Umbilical cord (tissue), 2 donors: ENCODE results near the gene HMCN1. TPM values are rescaled to one million over a fixed set of nuclear protein-coding genes. Genes with fewer than 3 reads are reported as not detected.
"Not testable (repeated sequence)": the region's sequence is repeated elsewhere in the genome, so short reads cannot be mapped to it uniquely, and the experiment has no call there.

Source experiments
- DNase-seq: peaks from one replicate; pipeline ENCODE4 v3.0.0-alpha.2; 2015; ENCODE audit warnings: low spot score
- total RNA-seq: library from RNA; depleted of rRNA; stranded (reverse); fragments of >200 nt; gene quantifications from one replicate; pipeline ENCODE4 v1.2.3, GENCODE V29; 2014; ENCODE audit warnings: low replicate concordance; ENCODE audit not compliant: insufficient read depth

The HMCN1 gene
- total RNA-seq, 1 donor from 2014 or later, result 29.6 TPM

GRCh38 chr1:186193224-186193623 is 459.0 kb downstream of the HMCN1 start:
- DNase-seq, result no peak

DNA sequence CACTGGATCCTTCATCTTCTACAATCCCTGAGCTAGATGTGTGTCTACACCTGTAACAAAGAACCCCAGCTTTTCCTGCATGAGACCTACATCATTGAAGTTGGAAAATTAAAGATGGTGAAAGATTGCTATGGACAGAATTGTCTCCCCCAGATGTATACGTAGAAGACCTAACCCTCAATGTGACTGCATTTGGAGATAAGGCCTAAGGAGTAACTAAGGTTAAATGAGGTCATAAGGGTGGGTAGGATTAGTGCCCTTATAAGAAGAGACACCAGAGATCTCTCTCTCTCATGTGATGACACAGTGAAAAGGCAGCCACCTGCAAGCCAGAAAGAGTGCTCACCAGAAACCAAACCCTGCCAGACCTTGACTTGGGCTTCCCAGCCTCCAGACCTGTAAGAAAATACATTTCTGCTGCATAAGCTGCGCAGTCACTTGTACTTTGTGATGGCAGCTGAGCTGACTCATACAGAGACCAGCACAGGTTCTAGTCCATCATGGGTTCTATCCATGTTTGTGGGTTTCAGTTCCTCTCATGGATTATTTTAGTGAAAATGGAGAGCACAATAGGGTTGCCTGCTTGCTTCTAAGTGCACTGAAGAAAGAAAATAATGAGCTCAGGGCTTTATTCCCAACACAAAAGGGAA is 460.0 kb downstream of the HMCN1 start:
- DNase-seq, result no peak

DNA sequence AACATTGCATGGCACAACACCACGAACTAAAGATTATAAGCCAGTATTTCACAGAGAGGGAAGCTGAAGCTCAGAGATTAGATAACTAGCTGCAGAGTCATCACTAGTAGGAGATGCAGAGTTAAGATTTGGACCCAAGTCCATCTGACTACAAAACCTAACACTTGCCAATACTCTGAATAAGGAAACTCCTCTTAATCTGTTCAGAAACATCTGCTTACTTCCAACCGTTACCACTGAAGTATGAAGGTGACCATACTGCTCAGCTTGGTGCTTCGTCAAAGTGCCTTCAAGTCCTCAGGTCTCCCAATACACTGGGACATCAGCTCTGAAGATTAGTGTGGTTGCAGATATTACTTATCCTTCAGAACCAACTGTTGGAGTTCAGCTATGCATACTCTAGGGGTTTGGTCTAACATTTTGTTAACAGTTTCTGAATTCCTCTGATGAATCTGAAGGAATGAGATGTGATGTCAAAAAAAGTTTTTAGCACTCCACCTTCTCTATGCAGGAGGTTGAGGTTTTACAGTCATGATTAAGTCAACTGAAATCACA is 461.3 kb downstream of the HMCN1 start:
- no peak for DNase-seq

DNA sequence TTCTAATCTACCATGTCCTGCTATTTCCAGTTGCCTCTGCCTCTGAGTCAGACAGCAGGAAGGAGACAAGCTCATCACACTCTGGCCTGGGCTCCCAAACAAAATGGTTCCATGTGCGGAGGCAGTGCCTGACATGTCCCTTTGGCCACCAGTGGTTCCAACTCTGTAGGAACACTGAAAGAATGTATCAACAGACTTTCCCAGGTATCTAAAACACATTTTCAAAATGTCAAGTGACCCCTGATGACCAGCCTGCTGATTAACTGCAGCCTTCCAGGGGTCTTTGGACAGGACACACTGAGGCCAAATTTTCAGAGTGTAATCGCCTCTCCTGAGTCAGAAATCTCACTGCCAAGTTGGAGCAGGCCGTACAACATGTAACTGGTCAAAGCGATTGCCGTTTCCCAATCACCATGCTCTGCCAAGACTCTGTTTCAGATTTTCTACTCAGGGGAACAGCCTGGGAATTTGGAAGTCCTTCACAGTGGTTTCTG is 468.1 kb downstream of the HMCN1 start:
- no peak for DNase-seq

GRCh38 chr1:186202776-186203175 is 468.6 kb downstream of the HMCN1 start:
- DNase-seq, result no peak

DNA sequence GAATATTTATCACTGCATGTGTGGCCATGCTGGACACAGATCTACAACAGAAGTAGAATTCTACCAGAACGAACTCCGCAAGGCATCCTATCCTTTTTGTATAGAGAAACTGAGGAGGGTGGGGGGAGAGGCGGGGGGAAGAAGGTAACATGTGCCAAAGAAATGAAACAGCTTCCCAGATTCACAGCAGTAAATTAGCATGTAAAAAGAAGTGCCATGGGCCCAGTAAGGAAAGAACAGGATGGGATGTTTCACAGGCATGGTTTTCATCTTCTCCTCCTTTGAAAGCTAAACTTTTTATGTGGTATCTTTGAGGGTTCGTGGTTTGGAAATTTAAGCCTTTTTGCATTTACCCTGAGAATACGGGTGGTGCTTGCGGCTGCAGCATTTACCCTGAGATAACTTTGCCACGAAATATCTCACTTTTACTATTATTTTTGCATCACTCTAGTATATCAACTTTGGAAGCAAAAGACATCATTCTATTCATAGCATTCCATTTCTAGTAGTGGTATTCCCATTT is 471.9 kb downstream of the HMCN1 start:
- DNase-seq, result peak; percentile 54

GRCh38 chr1:186207391-186208085 is 473.3 kb downstream of the HMCN1 start:
- DNase-seq, result peak; percentile 24

- DNase-seq, result no peak
These were observed 474.4 kb downstream of the HMCN1 start for GRCh38 chr1:186208405-186209129.

- no peak for DNase-seq
These were observed 476.1 kb downstream of the HMCN1 start for GRCh38 chr1:186210258-186210657.

- DNase-seq, result not testable (repeated sequence)
These were observed 477.4 kb downstream of the HMCN1 start for GRCh38 chr1:186211583-186211982.

DNA sequence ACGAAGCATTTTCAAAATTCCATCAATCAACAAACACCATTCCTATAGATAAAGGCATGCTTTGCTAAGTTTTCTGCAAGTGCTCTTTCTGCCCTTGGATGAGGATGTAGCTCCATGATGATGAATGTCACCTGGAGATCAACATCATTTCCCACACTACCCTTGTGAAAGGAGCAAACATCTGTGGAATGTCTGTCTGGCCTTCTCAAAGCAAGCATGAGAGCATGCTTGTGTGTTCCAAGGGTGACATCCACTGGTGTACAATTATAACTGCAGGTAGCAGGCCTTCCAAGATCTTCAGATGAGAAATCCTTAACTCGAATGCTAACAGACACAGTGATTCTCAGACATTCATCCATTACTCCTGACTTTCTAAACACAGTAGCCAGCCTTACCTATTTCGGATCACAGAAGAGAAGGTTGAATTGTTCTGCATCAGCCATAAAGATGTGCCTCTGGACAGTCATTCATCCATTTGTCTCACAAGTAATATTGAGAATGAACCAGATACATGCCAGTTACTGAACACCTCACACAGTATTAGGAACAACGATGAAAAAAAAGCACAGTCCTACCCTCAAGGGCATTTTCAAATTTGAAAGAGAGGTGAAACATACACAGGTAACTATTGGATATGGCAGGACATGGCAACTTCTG is 478.5 kb downstream of the HMCN1 start:
- peak; percentile 92 for DNase-seq

DNA sequence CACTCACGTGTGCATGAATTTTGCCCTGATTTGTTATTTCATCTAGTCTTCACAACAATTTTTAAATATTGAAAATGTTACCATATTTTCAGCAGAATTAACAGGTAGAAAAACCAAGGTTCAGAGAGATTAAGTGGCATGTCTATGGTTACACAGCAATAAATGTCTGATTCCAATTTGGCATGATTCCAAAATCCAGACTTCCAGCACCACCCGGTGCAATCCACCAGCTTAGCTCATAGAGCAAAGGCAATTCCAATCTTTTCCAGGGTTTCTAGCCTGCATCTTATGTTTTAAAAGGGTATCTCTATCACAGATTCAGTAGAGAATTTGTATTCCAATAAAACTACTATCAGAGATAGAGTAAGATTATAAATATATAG is 479.0 kb downstream of the HMCN1 start:
- DNase-seq, result peak; percentile 18

DNA sequence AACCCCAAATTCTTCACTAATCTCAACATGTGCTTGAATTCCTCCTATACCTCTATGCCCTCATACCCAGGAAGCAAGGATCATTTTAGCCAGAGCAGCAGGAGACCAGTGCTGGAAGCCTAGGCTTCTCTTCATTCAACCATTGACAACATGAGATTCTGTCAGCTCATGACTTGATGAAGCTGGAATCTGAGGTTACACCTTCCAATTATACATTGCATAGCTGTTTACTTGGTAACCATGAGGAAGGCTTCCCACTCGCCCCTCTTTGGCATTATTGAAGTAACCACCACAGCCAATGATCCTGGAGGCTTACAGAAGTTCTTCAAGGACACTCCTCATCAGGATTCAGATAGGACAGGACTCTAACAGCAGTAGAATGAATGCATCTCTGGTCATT is 480.6 kb downstream of the HMCN1 start:
- DNase-seq, result no peak

- no peak for DNase-seq
These were observed 481.4 kb downstream of the HMCN1 start for GRCh38 chr1:186215636-186216035.

- no peak for DNase-seq
These were observed 484.6 kb downstream of the HMCN1 start for GRCh38 chr1:186218654-186219352.

DNA sequence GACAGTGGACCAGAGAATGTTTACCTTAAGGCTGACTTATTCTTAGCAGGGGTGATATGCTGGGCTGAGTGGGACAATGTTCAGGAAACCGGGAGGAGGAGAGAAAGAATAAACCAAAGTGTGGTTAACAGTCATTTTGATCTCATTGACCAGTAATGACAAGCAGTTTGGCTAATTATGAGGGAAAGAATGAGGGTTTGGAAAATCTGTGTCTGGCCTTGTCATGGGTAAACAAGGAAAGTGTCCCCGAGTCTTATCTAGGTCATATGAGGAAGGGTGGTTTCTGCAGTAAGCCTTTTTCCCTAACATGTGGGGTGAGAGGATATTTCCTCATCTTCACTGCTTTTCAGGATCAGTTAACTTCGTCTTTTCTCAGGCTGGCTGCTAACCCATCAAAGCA is 485.9 kb downstream of the HMCN1 start:
- DNase-seq, result peak; percentile 58

DNA sequence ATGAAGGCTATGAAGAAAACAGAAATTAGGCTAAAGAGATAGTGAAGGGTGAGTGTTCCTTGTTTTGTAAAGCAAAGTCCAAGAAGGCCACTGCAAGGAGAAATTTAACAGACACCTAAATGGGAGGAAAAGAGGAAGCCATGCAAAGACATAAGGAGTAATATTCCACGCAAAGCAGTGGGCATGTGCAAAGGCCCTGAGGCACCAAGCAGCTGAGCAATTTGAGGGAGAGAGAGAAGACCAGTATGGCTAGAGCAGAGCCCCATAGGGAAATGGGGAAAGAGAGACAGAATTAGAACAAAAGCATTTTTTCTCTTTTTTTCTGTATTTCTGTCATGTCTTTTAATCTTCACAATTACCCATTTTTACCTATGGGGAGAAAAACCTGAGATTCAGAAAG is 486.7 kb downstream of the HMCN1 start:
- no peak for DNase-seq

DNA sequence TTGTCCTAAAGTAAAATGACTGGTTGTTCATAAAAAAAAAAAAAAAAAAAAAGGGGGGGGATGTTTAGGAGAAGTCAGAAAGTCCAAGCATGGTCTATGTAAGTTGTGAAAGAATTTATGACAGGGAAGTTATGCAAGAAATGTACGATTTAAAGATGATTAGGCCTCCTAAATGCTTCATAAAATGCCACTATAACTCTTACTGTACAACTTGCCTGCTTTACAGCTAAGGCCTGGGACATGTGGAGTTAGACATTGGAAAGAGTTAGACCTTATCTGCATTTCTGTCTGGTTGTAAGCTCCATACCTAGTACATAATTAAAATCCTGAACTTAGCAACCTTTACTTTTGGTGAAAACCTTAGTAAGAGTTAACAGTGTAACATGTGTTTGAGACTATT is 490.9 kb downstream of the HMCN1 start:
- peak; percentile 94 for DNase-seq

DNA sequence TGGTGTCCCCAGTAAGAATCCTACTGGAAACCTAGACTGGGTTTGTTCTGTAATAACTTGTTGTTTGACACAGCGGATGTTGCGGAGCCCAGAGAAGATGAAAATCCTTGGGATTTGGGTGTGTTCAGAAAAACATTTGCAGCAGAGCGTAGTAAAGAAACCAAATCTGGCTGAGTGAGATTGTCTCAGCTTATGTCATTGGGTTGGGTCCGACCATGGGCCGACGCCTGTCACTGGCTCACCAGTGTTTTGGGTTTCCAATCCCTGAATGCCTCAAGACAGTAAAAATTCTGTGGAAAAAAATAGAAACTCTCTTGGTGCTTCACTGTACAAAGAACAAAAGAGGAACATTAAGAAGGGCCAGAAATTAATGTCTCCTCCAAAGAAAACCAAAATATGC is 494.6 kb downstream of the HMCN1 start:
- DNase-seq, result peak; percentile 39

DNA sequence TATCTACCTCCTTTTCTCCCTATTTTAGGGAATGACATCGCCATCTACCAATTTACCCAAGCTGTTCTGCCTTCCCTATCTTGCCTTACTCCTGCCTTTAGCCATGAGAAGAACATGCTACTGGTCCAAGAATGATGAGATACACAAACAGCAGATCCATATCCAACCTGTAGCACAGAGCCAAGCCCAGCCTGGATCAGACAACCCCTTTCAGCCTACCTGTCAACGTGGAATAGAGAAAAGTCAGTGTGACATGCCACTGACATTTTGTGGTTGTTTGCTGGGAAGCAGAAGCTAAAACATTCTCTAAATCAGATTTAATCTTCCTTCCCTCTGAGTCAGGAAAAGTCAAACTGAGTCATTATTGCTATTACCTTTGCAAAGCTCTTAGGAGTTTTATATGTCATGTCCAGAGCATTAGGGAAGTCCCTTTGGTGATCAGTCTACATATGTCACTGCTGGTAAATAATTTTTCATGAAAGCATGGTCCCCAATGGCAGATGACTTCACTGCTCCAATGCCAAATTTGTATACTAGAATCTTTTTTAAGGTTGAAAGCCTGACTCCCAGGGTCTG is 497.8 kb downstream of the HMCN1 start:
- DNase-seq, result no peak
